Neutrophil (primary cell): ENCODE data around the gene SPRING1.

Source experiments
- H3K27ac ChIP-seq: fragments of 200-600 bp; sonication (generic); 2 replicates; pipeline ENCODE4 v1.5.1; 2016; ENCODE audit warnings: mild to moderate bottlenecking, moderate library complexity
- H3K27me3 ChIP-seq: fragments of 200-600 bp; sonication (generic); 2 replicates; pipeline ENCODE4 v1.6.0; 2016; ENCODE audit warnings: mild to moderate bottlenecking
- H3K36me3 ChIP-seq: fragments of 200-600 bp; sonication (generic); 2 replicates; pipeline ENCODE4 v1.5.1; 2017
- H3K4me1 ChIP-seq, 2 experiments: fragments of 200-600 bp in 1 of 2; sonication (generic) in 1 of 2; 1 replicate in 1 of 2; 2 replicates in 1 of 2; pipeline versions ENCODE4 v1.5.1 to v1.6.1; 2013 to 2016; ENCODE audit warnings: low read depth in 1 of 2, low read length in 1 of 2, mild to moderate bottlenecking in 1 of 2, moderate library complexity in 1 of 2; ENCODE audit not compliant: control insufficient read depth in 1 of 2, insufficient read depth in 1 of 2
- H3K4me3 ChIP-seq, 2 experiments: fragments of 200-600 bp in 1 of 2; sonication (generic) in 1 of 2; 1 replicate in 1 of 2; 2 replicates in 1 of 2; pipeline ENCODE4 v1.5.1; 2013 to 2016; ENCODE audit warnings: low read depth in 1 of 2, low read length in 1 of 2, mild to moderate bottlenecking in 1 of 2, moderate library complexity in 1 of 2
- H3K9me3 ChIP-seq: fragments of 200-600 bp; sonication (generic); 2 replicates; pipeline ENCODE4 v1.5.1; 2016
- TF ChIP-seq, protein P1 (sequence below): fragments of 200-600 bp; sonication (generic); IDR thresholded peaks from 2 replicates; pipeline ENCODE4 v1.5.1; 2016; ENCODE audit warnings: antibody characterized with exemption

Gene SPRING1

DNA sequence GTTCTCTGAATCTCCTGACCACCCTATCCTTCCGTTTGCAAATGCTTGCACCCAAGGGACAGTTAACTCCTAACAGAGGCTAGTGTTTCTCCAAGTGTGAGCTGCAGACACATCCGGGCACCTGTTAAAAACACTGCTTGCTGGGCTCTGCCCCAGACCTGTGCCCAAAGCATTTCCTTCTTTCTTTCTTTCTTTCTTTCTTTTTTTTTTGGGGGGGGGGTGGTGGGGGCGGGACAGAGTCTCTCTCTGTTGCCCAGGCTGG, 42.5 kb downstream of the SPRING1 start:
- Histone ChIP-seq H3K27ac (no peak overlapping the region), H3K4me1 (peaks cover 0 to 7% of the 10 kb centered on the region in 2 experiments), H3K27me3 (peaks cover 43% of the 10 kb centered on the region), H3K9me3 (no peaks in the 10 kb centered on the region), H3K36me3 (no peaks in the 10 kb centered on the region), H3K4me3 (no peak overlapping the region)
- TF ChIP-seq, protein P1, sequence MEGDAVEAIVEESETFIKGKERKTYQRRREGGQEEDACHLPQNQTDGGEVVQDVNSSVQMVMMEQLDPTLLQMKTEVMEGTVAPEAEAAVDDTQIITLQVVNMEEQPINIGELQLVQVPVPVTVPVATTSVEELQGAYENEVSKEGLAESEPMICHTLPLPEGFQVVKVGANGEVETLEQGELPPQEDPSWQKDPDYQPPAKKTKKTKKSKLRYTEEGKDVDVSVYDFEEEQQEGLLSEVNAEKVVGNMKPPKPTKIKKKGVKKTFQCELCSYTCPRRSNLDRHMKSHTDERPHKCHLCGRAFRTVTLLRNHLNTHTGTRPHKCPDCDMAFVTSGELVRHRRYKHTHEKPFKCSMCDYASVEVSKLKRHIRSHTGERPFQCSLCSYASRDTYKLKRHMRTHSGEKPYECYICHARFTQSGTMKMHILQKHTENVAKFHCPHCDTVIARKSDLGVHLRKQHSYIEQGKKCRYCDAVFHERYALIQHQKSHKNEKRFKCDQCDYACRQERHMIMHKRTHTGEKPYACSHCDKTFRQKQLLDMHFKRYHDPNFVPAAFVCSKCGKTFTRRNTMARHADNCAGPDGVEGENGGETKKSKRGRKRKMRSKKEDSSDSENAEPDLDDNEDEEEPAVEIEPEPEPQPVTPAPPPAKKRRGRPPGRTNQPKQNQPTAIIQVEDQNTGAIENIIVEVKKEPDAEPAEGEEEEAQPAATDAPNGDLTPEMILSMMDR, result no peak

DNA sequence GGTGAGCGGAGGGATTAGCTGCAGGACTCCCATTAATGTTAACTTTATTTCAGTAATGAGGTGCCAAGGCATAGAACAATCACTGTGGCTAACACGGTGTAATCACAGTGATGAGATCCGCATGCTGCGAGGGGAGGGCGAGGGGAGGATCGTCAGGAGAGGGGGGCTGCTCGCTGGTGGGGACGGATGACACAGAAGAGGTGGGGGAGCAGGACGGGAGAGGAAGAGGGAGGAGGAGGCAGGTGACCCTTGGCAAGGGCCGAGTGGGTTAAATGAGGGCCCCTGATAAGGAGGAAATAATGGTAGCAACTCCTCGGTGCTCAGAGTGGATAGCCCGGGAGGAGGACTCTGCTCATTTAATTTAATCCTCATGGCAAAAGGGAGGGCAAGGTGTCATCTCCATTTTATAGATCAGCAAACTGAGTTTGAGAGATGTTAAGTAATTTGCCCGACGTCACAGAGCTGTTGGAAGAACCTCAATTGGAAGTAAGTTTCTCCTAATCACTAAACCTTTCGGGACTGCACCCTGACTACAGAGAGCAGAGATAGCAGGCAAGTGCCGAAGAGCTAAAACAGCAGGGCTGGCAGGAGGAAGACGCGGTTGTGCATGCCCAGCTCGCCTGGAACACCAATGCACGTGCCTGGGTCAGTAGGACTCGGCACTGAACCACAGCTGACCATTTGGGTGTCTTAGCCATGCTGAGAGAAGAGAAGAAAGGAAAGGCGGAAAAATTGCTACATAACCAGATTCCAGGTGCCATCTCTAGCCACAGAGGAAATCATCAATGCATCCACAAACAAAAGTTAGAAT, 43.0 kb downstream of the SPRING1 start:
- Histone ChIP-seq H3K4me1 (peaks cover 0 to 7% of the 10 kb centered on the region in 2 experiments), H3K27me3 (peaks cover 48% of the 10 kb centered on the region)
- TF ChIP-seq, protein P1, result no peak

DNA sequence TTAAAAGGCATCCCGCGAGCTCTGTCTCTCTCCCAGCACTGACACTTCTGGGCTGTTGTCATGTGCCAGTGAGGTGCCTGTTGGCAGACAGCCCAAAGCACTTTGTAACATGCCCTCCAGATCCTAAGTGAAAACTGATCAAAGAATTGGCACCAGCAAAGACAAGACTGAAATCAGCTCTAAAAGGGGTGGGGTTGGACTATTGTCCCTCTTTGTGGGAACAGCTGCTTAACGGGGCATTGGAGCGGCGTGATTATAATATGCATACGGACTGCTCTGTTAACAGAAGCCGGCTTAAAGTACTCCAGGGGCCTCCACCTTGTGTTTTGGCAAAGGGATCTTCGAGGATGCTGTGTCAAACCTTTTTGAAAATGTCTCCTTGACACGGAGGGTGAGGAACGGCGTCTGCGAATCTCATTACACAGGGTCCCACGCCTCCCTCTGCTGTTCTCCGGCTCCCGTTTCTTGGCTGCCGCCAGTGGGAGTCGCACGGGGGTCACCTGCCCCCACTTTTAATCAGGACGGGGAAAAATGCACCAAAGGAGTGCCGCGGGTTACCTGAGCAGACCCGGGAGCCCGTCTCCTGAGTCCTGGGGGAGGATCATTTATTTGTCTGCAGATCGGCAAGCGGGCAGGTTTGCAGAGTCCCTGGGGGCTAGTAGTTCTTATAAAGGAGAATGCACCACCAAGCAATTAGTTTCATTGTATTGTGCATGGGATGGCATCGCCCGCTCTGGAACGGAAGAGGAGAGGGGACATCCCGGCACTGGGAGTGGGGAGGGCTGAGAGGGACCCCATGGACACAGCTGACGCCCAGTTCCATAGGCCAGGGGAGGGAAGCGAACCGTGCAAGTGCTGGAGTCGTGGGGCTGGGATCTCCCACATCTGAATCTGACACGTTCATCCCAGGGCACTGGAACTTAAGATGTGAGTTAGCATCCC, 44.3 kb downstream of the SPRING1 start:
- no peak overlapping the region for H3K4me3 ChIP-seq
- TF ChIP-seq, protein P1, result no peak
- no peaks in the 10 kb centered on the region for H3K36me3 ChIP-seq
- no peak overlapping the region for H3K27ac ChIP-seq
- H3K4me1 ChIP-seq, result peaks cover 0 to 7% of the 10 kb centered on the region in 2 experiments
- peaks cover 53% of the 10 kb centered on the region for H3K27me3 ChIP-seq
- H3K9me3 ChIP-seq, result no peaks in the 10 kb centered on the region

More for the DNA sequence above, 43.0 kb downstream of the SPRING1 start:
- H3K9me3 ChIP-seq, result no peaks in the 10 kb centered on the region
- H3K4me3 ChIP-seq, result no peak overlapping the region
- H3K27ac ChIP-seq, result no peak overlapping the region
- H3K36me3 ChIP-seq, result no peaks in the 10 kb centered on the region

DNA sequence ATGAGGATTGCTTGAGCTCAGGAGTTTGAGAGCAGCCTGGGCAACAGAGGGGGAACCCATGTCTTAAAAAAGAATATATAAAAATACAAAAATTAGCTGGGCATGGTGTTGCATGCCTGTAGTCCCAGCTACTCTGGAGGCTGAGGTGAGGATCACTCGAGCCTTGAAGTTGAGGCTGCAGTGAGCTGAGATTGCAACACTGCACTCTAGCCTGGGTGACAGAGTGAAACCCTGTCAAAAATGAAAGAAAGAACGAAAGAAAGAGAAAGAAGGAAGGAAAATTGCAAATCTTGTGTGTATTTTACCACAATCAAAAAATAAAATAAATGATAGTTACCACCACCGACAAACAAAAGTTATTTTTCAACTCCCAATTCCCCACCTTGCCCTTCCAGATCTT, 45.3 kb downstream of the SPRING1 start:
- TF ChIP-seq, protein P1, result no peak
- no peak overlapping the region for H3K4me3 ChIP-seq
- H3K4me1 ChIP-seq, result peaks cover 0 to 7% of the 10 kb centered on the region in 2 experiments

DNA sequence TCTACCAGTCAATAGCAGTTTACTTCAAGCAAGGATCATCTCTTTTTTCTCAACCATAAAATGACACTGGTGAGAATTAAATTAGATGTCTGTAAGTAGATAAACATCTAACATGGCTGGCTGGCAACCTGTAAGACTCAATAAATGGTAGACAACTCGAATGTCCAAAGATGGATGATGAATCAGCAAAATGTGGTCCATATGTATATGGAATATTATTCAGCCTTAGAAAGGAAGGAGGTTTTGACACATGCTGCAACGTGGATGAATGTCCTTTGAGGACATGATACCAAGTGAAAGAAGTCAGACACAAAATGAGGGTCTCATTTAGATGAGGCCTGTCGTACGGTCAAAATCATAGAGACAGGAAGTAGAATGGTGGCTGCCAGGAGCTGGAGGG, 46.2 kb downstream of the SPRING1 start:
- Histone ChIP-seq H3K9me3 (no peaks in the 10 kb centered on the region), H3K4me3 (no peak overlapping the region), H3K4me1 (peaks cover 0 to 7% of the 10 kb centered on the region in 2 experiments), H3K36me3 (no peaks in the 10 kb centered on the region), H3K27ac (no peak overlapping the region), H3K27me3 (peaks cover 53% of the 10 kb centered on the region)
- TF ChIP-seq, protein P1, result no peak

More for the DNA sequence above, 45.3 kb downstream of the SPRING1 start:
- Histone ChIP-seq H3K9me3 (no peaks in the 10 kb centered on the region), H3K27me3 (peaks cover 53% of the 10 kb centered on the region), H3K36me3 (no peaks in the 10 kb centered on the region), H3K27ac (no peak overlapping the region)
